K562 (cell line): ENCODE results near the gene VWA7. TPM values are rescaled to one million over a fixed set of nuclear protein-coding genes. Genes with fewer than 3 reads are reported as not detected.
"Not testable (repeated sequence)": the region's sequence is repeated elsewhere in the genome, so short reads cannot be mapped to it uniquely, and the experiment has no call there.

Source experiments
- ATAC-seq: fragments of 200-7000 bp; cut with Tn5 transposase; 3 replicates; pipeline ENCODE4 v1.9.1; 2020; ENCODE audit warnings: moderate library complexity
- BruUV-seq: library from RNA; stranded (reverse); fragments of 400-500 nt; replicated peaks from 2 replicates; lab custom pipeline; 2021; lab: Mats Ljungman, UMichigan
- CTCF ChIA-PET: fragments of 300-600 bp; formaldehyde crosslinking; extraction: SDS; loops from one replicate; lab custom pipeline; 2021; ENCODE audit warnings: low intra/inter-chr PET ratio; lab: Yijun Ruan, JAX
- POLR2A ChIA-PET: fragments of 300-600, 350-650 bp; sonication (Branson Sonifier 250); formaldehyde crosslinking; extraction: SDS; loops from one replicate; lab custom pipeline; 2021; ENCODE audit warnings: antibody characterized with exemption, inconsistent platforms; lab: Yijun Ruan, JAX
- DNase-seq, 4 experiments: peaks; one replicate each; pipeline versions ENCODE4 v3.0.0 to v3.0.0-alpha.2; 2011 to 2018; ENCODE audit warnings: low spot score in 3 of 4, mixed read lengths in 3 of 4; ENCODE audit errors: extremely low read depth in 1 of 4
- FAIRE-seq: peaks from 2 replicates; lab custom pipeline; 2011; peaks lifted over from hg19 to GRCh38; lab: Jason Lieb, UNC
- H2AFZ ChIP-seq: 2 replicates; pipeline ENCODE4 v1.6.0; 2011; ENCODE audit warnings: low read depth, low read length, control low read depth, inconsistent platforms
- H3K27ac ChIP-seq: fragments of 200-600 bp; 3 replicates; pipeline ENCODE4 v1.8.0; 2011; ENCODE audit warnings: low read depth, mild to moderate bottlenecking, control low read depth, inconsistent platforms, low read length, moderate library complexity, mixed read lengths; ENCODE audit errors: extremely low read depth
- H3K27me3 ChIP-seq, 2 experiments: fragments of 300-600 bp in 1 of 2; 2 replicates in 1 of 2; 3 replicates in 1 of 2; pipeline versions ENCODE4 v1.6.0 to v1.8.0; 2011; ENCODE audit warnings: inconsistent platforms in 2 of 2, low read length in 2 of 2, mild to moderate bottlenecking in 1 of 2, mixed read lengths in 1 of 2, moderate library complexity in 1 of 2; ENCODE audit not compliant: control insufficient read depth in 2 of 2, insufficient read depth in 2 of 2
- H3K36me3 ChIP-seq: fragments of 300-600 bp; 3 replicates; pipeline ENCODE4 v1.8.0; 2011; ENCODE audit warnings: mild to moderate bottlenecking, low read length, inconsistent platforms; ENCODE audit not compliant: control insufficient read depth, insufficient read depth
- H3K4me1 ChIP-seq, 2 experiments: fragments of 200-600 bp in 1 of 2; replicated peaks in 1 of 2; 2 replicates in 1 of 2; 3 replicates in 1 of 2; pipeline versions ENCODE4 v1.5.1 to v1.8.0; 2011; ENCODE audit warnings: inconsistent platforms in 2 of 2, low read length in 2 of 2, mild to moderate bottlenecking in 1 of 2, mixed read lengths in 1 of 2, moderate library complexity in 1 of 2; ENCODE audit not compliant: control insufficient read depth in 2 of 2, insufficient read depth in 2 of 2
- H3K4me2 ChIP-seq: 2 replicates; pipeline ENCODE4 v1.6.1; 2011; ENCODE audit warnings: low read length, control low read depth, inconsistent platforms, mixed read lengths; ENCODE audit not compliant: insufficient read depth
- H3K4me3 ChIP-seq: fragments of 200-600 bp; sonication (generic), shearing (Covaris generic); 2 replicates; pipeline ENCODE4 v1.5.1; 2016; ENCODE audit warnings: control low read depth, inconsistent platforms
- H3K79me2 ChIP-seq: fragments of 200-600 bp; 3 replicates; pipeline ENCODE4 v1.8.0; 2011; ENCODE audit warnings: low read length, inconsistent platforms; ENCODE audit not compliant: control insufficient read depth, insufficient read depth
- H3K9ac ChIP-seq, 2 experiments: 2 replicates each; pipeline versions ENCODE4 v1.6.0 to v1.6.1; 2011; ENCODE audit warnings: low read depth in 2 of 2, low read length in 2 of 2, control low read depth in 1 of 2, inconsistent platforms in 1 of 2, mild to moderate bottlenecking in 1 of 2, mixed read lengths in 1 of 2; ENCODE audit not compliant: insufficient read depth in 1 of 2
- H3K9me1 ChIP-seq: one replicate; pipeline ENCODE4 v1.6.0; 2011; ENCODE audit warnings: inconsistent platforms, mild to moderate bottlenecking, low read length, moderate library complexity; ENCODE audit not compliant: control insufficient read depth, insufficient read depth
- H3K9me3 ChIP-seq: replicated peaks from 2 replicates; pipeline ENCODE4 v1.5.1; 2011; ENCODE audit warnings: low read depth, low read length, inconsistent platforms; ENCODE audit not compliant: control insufficient read depth, insufficient read depth
- H4K20me1 ChIP-seq: replicated peaks from 2 replicates; pipeline ENCODE4 v1.6.1; 2011; ENCODE audit warnings: low read length, inconsistent platforms, mixed read lengths; ENCODE audit not compliant: control insufficient read depth, insufficient read depth
- BACH1 ChIP-seq: fragments of 200-800 bp; sonication (Bioruptor generic); IDR thresholded peaks from 2 replicates; pipeline ENCODE4 v1.6.1; 2016; ENCODE audit warnings: missing genetic modification characterization, missing compliant biosample characterization
- CCNT2 ChIP-seq: IDR thresholded peaks from 2 replicates; pipeline ENCODE4 v1.6.1; 2011; ENCODE audit warnings: borderline replicate concordance, low read depth, mild to moderate bottlenecking, moderate library complexity, mixed read lengths, low read length; ENCODE audit not compliant: insufficient read length; ENCODE audit errors: extremely low read depth
- FOXA3 ChIP-seq, 2 experiments: fragments of 450-650 bp in 1 of 2; sonication (generic) in 1 of 2; formaldehyde crosslinking; IDR thresholded peaks in 1 of 2; conservative IDR thresholded peaks in 1 of 2; 2 replicates each; pipeline versions ENCODE4 v1.4.0 to v1.8.0; 2020 to 2022; ENCODE audit warnings: mild to moderate bottlenecking in 2 of 2, missing genetic modification reagents in 1 of 2
- FOXP1 ChIP-seq: sonication (generic); formaldehyde crosslinking; IDR thresholded peaks from 2 replicates; pipeline ENCODE4 v1.8.0; 2022; ENCODE audit warnings: mild to moderate bottlenecking, missing genetic modification reagents
- PBX2 ChIP-seq, 2 experiments: IDR thresholded peaks in 1 of 2; conservative IDR thresholded peaks in 1 of 2; 2 replicates each; pipeline ENCODE4 v1.6.1; 2016; ENCODE audit warnings: low read depth in 2 of 2, mild to moderate bottlenecking in 1 of 2, missing compliant biosample characterization in 1 of 2, missing genetic modification characterization in 1 of 2, moderate library complexity in 1 of 2
- SMARCA4 ChIP-seq: fragments of 450-650 bp; IDR thresholded peaks from 2 replicates; pipeline ENCODE4 v1.6.1; 2016
- STAG1 ChIP-seq: sonication (generic); formaldehyde crosslinking; IDR thresholded peaks from 2 replicates; pipeline ENCODE4 v1.5.0; 2020; ENCODE audit warnings: missing genetic modification reagents, borderline replicate concordance
- TRIM25 ChIP-seq: fragments of 450-650 bp; IDR thresholded peaks from 2 replicates; pipeline ENCODE4 v1.7.0; 2016; ENCODE audit warnings: borderline replicate concordance
- ZNF395 ChIP-seq: fragments of 200-800 bp; sonication (Bioruptor generic); IDR thresholded peaks from 2 replicates; pipeline ENCODE4 v1.6.1; 2017; ENCODE audit warnings: missing genetic modification characterization, missing compliant biosample characterization
- WGBS: fragments of 100-300 bp; shearing (Covaris generic); methylation state at CpG from one replicate; pipeline ENCODE4 v1.1.6; 2016; ENCODE audit warnings: low coverage, mixed read lengths; ENCODE audit not compliant: insufficient coverage; ENCODE audit errors: missing lambda C conversion rate; 5-methylcytosine and 5-hydroxymethylcytosine counted together
- in situ Hi-C: fragments of 300-500 bp; cut with MboI; formaldehyde crosslinking; loops from 4 replicates; pipeline ENCODE4 v1.15.0; 2018; ENCODE audit warnings: inconsistent platforms, mixed read lengths
- intact Hi-C: fragments of 100-400 bp; cut with micrococcal nuclease; formaldehyde crosslinking; loops from 2 replicates; pipeline ENCODE4 v1.14.2; 2022
- polyA plus RNA-seq, 8 experiments: library from polyadenylated mRNA; depleted of rRNA in 4 of 8; stranded (reverse) in 5 of 8; unstranded in 3 of 8; fragments of >200 nt; fragmentation: Nextera tagmentation in 2 of 8; fragmentation: Illumina TruSeq in 1 of 8; extraction: Ambion mirVana in 2 of 8; extraction: Trizol in 1 of 8; gene quantifications; 2 replicates each; pipeline versions ENCODE4 v1.2.1 to v1.2.3, GENCODE V29; 2011 to 2014; ENCODE audit warnings: inconsistent platforms in 1 of 8, missing spikeins in 1 of 8
- total RNA-seq, 7 experiments: library from RNA; depleted of rRNA in 6 of 7; stranded (reverse); fragments of >200 nt in 6 of 7; fragmentation: Illumina TruSeq in 2 of 7; extraction: Trizol in 2 of 7; gene quantifications; 2 replicates each; pipeline versions ENCODE4 v1.2.1 to v1.2.3, GENCODE V29; 2011 to 2021; ENCODE audit warnings: low replicate concordance in 1 of 7

Gene VWA7
- total and polyA plus RNA-seq, 9 of the 15 experiments (the other 6 are each of a cell fraction or from before 2014, with no cell fraction given): 0.18 to 2.9 (median 0.95) TPM

- TF ChIP-seq PBX2 (CRISPR knock-in tag; IDR thresholded peaks at IDR 0.05; ENCODE audit: low read depth) (no peak), PBX2 (tag; conservative IDR thresholded peaks at IDR 0.05; ENCODE audit: low read depth) (no peak), SMARCA4 (peak; percentile 87), STAG1 (no peak)
Observed at GRCh38 chr6:31794294-31794865, 17.3 kb upstream of the VWA7 start (continued).

GRCh38 chr6:31793927-31794245 is 16.8 kb upstream of the VWA7 start:
- ATAC-seq, DNase-seq, BruUV-seq, H2AFZ ChIP-seq, H3K9me3 ChIP-seq, FAIRE-seq, H3K27me3 ChIP-seq, in situ Hi-C loops, H4K20me1 ChIP-seq, H3K9me1 ChIP-seq: not testable (repeated sequence)
- TF ChIP-seq ZNF395 (CRISPR knock-in tag) (0 out of 2 replicates have a peak, but pooled peaks have one; percentile 44), BACH1 (tag) (0 out of 2 replicates have a peak, but pooled peaks have one; percentile 3), TRIM25 (0 out of 2 replicates have a peak, but pooled peaks have one; percentile 56), FOXP1 (0 out of 2 replicates have a peak, but pooled peaks have one; percentile 46), CCNT2 (peak; percentile 28), FOXA3 (CRISPR knock-in tag; conservative IDR thresholded peaks at IDR 0.05 in 1 of 2, IDR thresholded peaks at IDR 0.05 in 1 of 2) (peak in 1 of 2 experiments; percentile 57; a peak in 1 of 4 replicates)
- Histone ChIP-seq H3K4me1 (peaks cover 17 to 44% of the 10 kb centered on the region in 2 experiments), H3K9ac (peak overlapping the region; percentile 16 to 93; a peak in 3 of 4 replicates), H3K4me3 (peak overlapping the region; percentile 61), H3K4me2 (peak overlapping the region; percentile 98), H3K27ac (peak overlapping the region; percentile 97), H3K36me3 (peaks cover 71% of the 10 kb centered on the region), H3K79me2 (peaks cover 59% of the 10 kb centered on the region)
- 28% methylated on average over 6 of the region's 6 CpGs for WGBS
- intact Hi-C loops: loop anchor here (2.0 kb wide), 3 partner anchors 17 to 59 kb away; partner anchors contain the start of genes HSPA1A, HSPA1L and VWA7
- ChIA-PET CTCF (interaction anchor here (0.6 to 0.8 kb wide), 2 partner anchors 92 to 95 kb away, joined by 3 read pairs; no protein-coding TSS in a partner anchor), POLR2A (interaction anchor here (0.6 to 3.7 kb wide), 3 partner anchors 20 to 337 kb away, joined by 3 to 40 read pairs (median 4); partner anchors contain the start of genes HSPA1A and HSPA1L)
